Femur (tissue), 1 donor: Measurements from ENCODE around the gene TMEM95.

ENCODE experiments used
- DNase-seq: peaks from one replicate; pipeline ENCODE4 v3.0.0-alpha.2; 2017

TMEM95 gene

GRCh38 chr17:7380855-7381683 lies 26.1 kb downstream of the TMEM95 start, which contains the start of gene TNK1:
Gene TNK1, plus strand, starts transcription at chr17:7381089. Its CDS starts 1,838 bp downstream, at chr17:7382927.
- no peak for DNase-seq

GRCh38 chr17:7382901-7383300 lies 27.9 kb downstream of the TMEM95 start:
- no peak for DNase-seq

GRCh38 chr17:7383371-7383741 lies 28.4 kb downstream of the TMEM95 start:
- no peak for DNase-seq

GRCh38 chr17:7383742-7384488 lies 29.0 kb downstream of the TMEM95 start:
- peak; percentile 61 for DNase-seq

GRCh38 chr17:7384489-7385081 lies 29.6 kb downstream of the TMEM95 start:
- no peak for DNase-seq

- DNase-seq = no peak
Measured at GRCh38 chr17:7388856-7389255, 33.9 kb downstream of the TMEM95 start.

- no peak for DNase-seq
Measured at GRCh38 chr17:7389924-7390910, 35.3 kb downstream of the TMEM95 start.

GRCh38 chr17:7391307-7391706 lies 36.4 kb downstream of the TMEM95 start:
- DNase-seq = no peak

- DNase-seq = no peak
Measured at GRCh38 chr17:7392696-7393612, 38.0 kb downstream of the TMEM95 start.

- DNase-seq = no peak
Measured at GRCh38 chr17:7393613-7394451, 38.9 kb downstream of the TMEM95 start.

- peak; percentile 93 for DNase-seq
Measured at GRCh38 chr17:7394452-7395191, 39.7 kb downstream of the TMEM95 start, which contains the start of gene PLSCR3. Gene PLSCR3, minus strand, starts transcription at chr17:7394525. Its CDS starts 415 bp downstream, at chr17:7394110.

- DNase-seq = no peak
Measured at GRCh38 chr17:7396147-7396546, 41.2 kb downstream of the TMEM95 start.

- no peak for DNase-seq
Measured at GRCh38 chr17:7398612-7399011, 43.7 kb downstream of the TMEM95 start.

- no peak for DNase-seq
Measured at GRCh38 chr17:7403043-7403726, 48.2 kb downstream of the TMEM95 start.

GRCh38 chr17:7403727-7403976 lies 48.7 kb downstream of the TMEM95 start:
- DNase-seq = no peak

- peak; percentile 100 for DNase-seq
Measured at GRCh38 chr17:7403977-7404736, 49.2 kb downstream of the TMEM95 start, which contains the start of gene TMEM256. Gene TMEM256, minus strand, starts transcription at chr17:7404097. Its CDS starts 13 bp downstream, at chr17:7404084.

- DNase-seq = peak; percentile 79
Measured at GRCh38 chr17:7404737-7405349, 49.9 kb downstream of the TMEM95 start.
